ENCODE data around the gene CHKA.

- no peak for TF ChIP-seq USF1 (IDR thresholded peaks at IDR 0.05)
- no peak for TF ChIP-seq EGR1 (IDR thresholded peaks at IDR 0.05)
These were observed 42.5 kb upstream of the CHKA start for GRCh38 chr11:68163691-68164090.
